ENCODE measurements around the gene MYCT1. TPM values are rescaled to one million over a fixed set of nuclear protein-coding genes. Genes with fewer than 3 reads are reported as not detected.

Gene MYCT1
- total and polyA plus RNA-seq, 7 donors: 4.5 to 13.7 (median 6.8) TPM

GRCh38 chr6:152765331-152765730, 67.6 kb downstream of the MYCT1 start:
- H3K4me1 ChIP-seq: no peaks in the 10 kb centered on the region
- no peak overlapping the region for H3K27ac ChIP-seq
- H3K9me3 ChIP-seq: no peaks in the 10 kb centered on the region
- no peaks in the 10 kb centered on the region for H3K36me3 ChIP-seq (ENCODE audit: insufficient read depth in 1 of 2, low read depth in 1 of 2)
- DNase-seq (no peak), ATAC-seq (no peak)
- H3K27me3 ChIP-seq (ENCODE audit: insufficient read depth in 3 of 3, low read length in 2 of 3): no peaks in the 10 kb centered on the region
- 63 to 76% (median 69%) methylated on average over 3 of the region's 3 CpGs for WGBS, 3 donors
- TF ChIP-seq CTCF (IDR thresholded peaks at IDR 0.05): no peak
- intact Hi-C loops (cut with DNase I): no loop called here
- no peak overlapping the region for H3K4me3 ChIP-seq

GRCh38 chr6:152769159-152769558, 71.5 kb downstream of the MYCT1 start:
- Histone ChIP-seq H3K36me3 (ENCODE audit: insufficient read depth in 1 of 2, low read depth in 1 of 2) (no peaks in the 10 kb centered on the region), H3K27me3 (ENCODE audit: insufficient read depth in 3 of 3, low read length in 2 of 3) (no peaks in the 10 kb centered on the region), H3K27ac (no peak overlapping the region), H3K4me1 (no peaks in the 10 kb centered on the region), H3K4me3 (no peak overlapping the region), H3K9me3 (no peaks in the 10 kb centered on the region)
- no peak for ATAC-seq
- no peak for DNase-seq
- intact Hi-C loops (cut with DNase I): no loop called here
- TF ChIP-seq CTCF (IDR thresholded peaks at IDR 0.05): no peak
- WGBS, 3 donors: 86 to 88% (median 86%) methylated on average over 7 of the region's 7 CpGs

- no peak for TF ChIP-seq CTCF (IDR thresholded peaks at IDR 0.05)
- intact Hi-C loops (cut with DNase I): no loop called here
- H3K4me3 ChIP-seq: no peak overlapping the region
- no peaks in the 10 kb centered on the region for H3K9me3 ChIP-seq
- no peaks in the 10 kb centered on the region for H3K36me3 ChIP-seq (ENCODE audit: insufficient read depth in 1 of 2, low read depth in 1 of 2)
- ATAC-seq (no peak), DNase-seq (no peak)
- no peak overlapping the region for H3K27ac ChIP-seq
- 75 to 81% (median 78%) methylated on average over 2 of the region's 2 CpGs for WGBS, 3 donors
- H3K27me3 ChIP-seq (ENCODE audit: insufficient read depth in 3 of 3, low read length in 2 of 3): no peaks in the 10 kb centered on the region
- no peaks in the 10 kb centered on the region for H3K4me1 ChIP-seq
Observed at GRCh38 chr6:152769993-152770392, 72.3 kb downstream of the MYCT1 start.

- Histone ChIP-seq H3K4me1 (no peaks in the 10 kb centered on the region), H3K36me3 (ENCODE audit: insufficient read depth in 1 of 2, low read depth in 1 of 2) (no peaks in the 10 kb centered on the region), H3K9me3 (no peaks in the 10 kb centered on the region), H3K27me3 (ENCODE audit: insufficient read depth in 3 of 3, low read length in 2 of 3) (no peaks in the 10 kb centered on the region), H3K4me3 (no peak overlapping the region), H3K27ac (no peak overlapping the region)
- intact Hi-C loops (cut with DNase I): no loop called here
- TF ChIP-seq CTCF (IDR thresholded peaks at IDR 0.05): no peak
- no peak for DNase-seq
- 69 to 73% (median 72%) methylated on average over 5 of the region's 5 CpGs for WGBS, 3 donors
- no peak for ATAC-seq
Observed at GRCh38 chr6:152771061-152771687, 73.5 kb downstream of the MYCT1 start.

Other genes with a start within 250 kb of the MYCT1 start
- gene SYNE1, start 60.5 kb upstream of the MYCT1 start, total RNA-seq: 10 to 100 TPM; 16.0 to 74.6 (median 35.3) TPM
- gene SYNE1, start 60.5 kb upstream of the MYCT1 start, polyA plus RNA-seq: 10 to 100 TPM in 1 of 3 donors, 1 to 10 TPM in 2; 6.0 to 16.5 (median 8.1) TPM
- gene VIP, start 52.9 kb downstream of the MYCT1 start, total RNA-seq: under 1 TPM in 1 of 4 donors, not detected in 3; 0.24 TPM
- under 1 TPM; 0.21 to 0.30 (median 0.30) TPM for gene VIP, start 52.9 kb downstream of the MYCT1 start, polyA plus RNA-seq